CD4-positive, alpha-beta T cell (primary cell): ENCODE data around the gene KXD1. TPM values are rescaled to one million over a fixed set of nuclear protein-coding genes. Genes with fewer than 3 reads are reported as not detected.

Source experiments
- ATAC-seq: fragments of 200-7000 bp; cut with Tn5 transposase; one replicate; pipeline ENCODE4 v1.10.0; 2022; ENCODE audit warnings: mild to moderate bottlenecking; ENCODE audit not compliant: poor library complexity
- CTCF ChIA-PET: fragments of 350-600 bp; sonication (Branson Sonifier 250); formaldehyde crosslinking; loops from one replicate; lab custom pipeline; 2021; ENCODE audit warnings: antibody characterized with exemption, inconsistent platforms; lab: Charles Lee
- POLR2A ChIA-PET: fragments of 350-600 bp; sonication (Branson Sonifier 250); formaldehyde crosslinking; loops from one replicate; lab custom pipeline; 2021; ENCODE audit warnings: antibody characterized with exemption, inconsistent platforms; lab: Charles Lee
- DNase-seq, 14 experiments: peaks; one replicate each; pipeline ENCODE4 v3.0.0-alpha.2; 2013 to 2020; ENCODE audit warnings: mixed read lengths in 2 of 14
- H3K27ac ChIP-seq, 2 donors: one replicate each; pipeline versions ENCODE4 v1.5.1 to v1.7.0; 2013; ENCODE audit warnings: low read length in 2 of 2, low read depth in 1 of 2, mild to moderate bottlenecking in 1 of 2
- H3K27me3 ChIP-seq, 2 experiments: 1 replicate in 1 of 2; 2 replicates in 1 of 2; pipeline versions ENCODE4 v1.6.1 to v1.7.0; 2013; ENCODE audit warnings: low read length in 2 of 2, control low read depth in 1 of 2, mild to moderate bottlenecking in 1 of 2, moderate library complexity in 1 of 2; ENCODE audit not compliant: insufficient read depth in 2 of 2, control insufficient read depth in 1 of 2
- H3K36me3 ChIP-seq: one replicate; pipeline ENCODE4 v1.6.1; 2013; ENCODE audit warnings: low read length, control low read depth; ENCODE audit not compliant: insufficient read depth
- H3K4me1 ChIP-seq: one replicate; pipeline ENCODE4 v1.6.1; 2013; ENCODE audit warnings: low read length, control low read depth; ENCODE audit not compliant: insufficient read depth
- H3K4me3 ChIP-seq: one replicate; pipeline ENCODE4 v1.5.1; 2013; ENCODE audit warnings: mild to moderate bottlenecking, low read length, moderate library complexity
- H3K9me3 ChIP-seq, 2 experiments: 1 replicate in 1 of 2; 2 replicates in 1 of 2; pipeline versions ENCODE4 v1.6.1 to v1.7.0; 2013; ENCODE audit warnings: low read length in 2 of 2, mild to moderate bottlenecking in 2 of 2, control low read depth in 1 of 2, moderate library complexity in 1 of 2; ENCODE audit not compliant: control insufficient read depth in 1 of 2, insufficient read depth in 1 of 2
- H3K27ac Mint-ChIP-seq: one replicate; pipeline ENCODE4 v1.8.0; 2020; ENCODE audit warnings: mixed read lengths
- H3K27me3 Mint-ChIP-seq: one replicate; pipeline ENCODE4 v1.8.0; 2021; ENCODE audit warnings: mixed read lengths
- H3K36me3 Mint-ChIP-seq: one replicate; pipeline ENCODE4 v1.8.0; 2021; ENCODE audit warnings: low read depth, mixed read lengths
- H3K4me1 Mint-ChIP-seq: one replicate; pipeline ENCODE4 v1.8.0; 2021; ENCODE audit warnings: low read depth, mixed read lengths
- H3K4me3 Mint-ChIP-seq: one replicate; pipeline ENCODE4 v1.8.0; 2020; ENCODE audit warnings: mild to moderate bottlenecking, mixed read lengths
- H3K9me3 Mint-ChIP-seq: one replicate; pipeline ENCODE4 v1.8.0; 2020; ENCODE audit warnings: mixed read lengths
- intact Hi-C, 2 experiments: fragments of 100-400 bp; cut with DNase I in 1 of 2; cut with micrococcal nuclease in 1 of 2; formaldehyde crosslinking; loops; one replicate each; pipeline versions ENCODE4 v1.15.1 to v1.9.0; 2023 to 2025; cut with DNase I, micrococcal nuclease
- total RNA-seq, 174 experiments: library from RNA in 2 of 174; stranded (reverse) in 2 of 174; gene quantifications; one replicate each; pipeline ENCODE4 v1.2.3 and lab custom pipeline; 2021 to 2026
- TF ChIP-seq, protein P1 (sequence below): fragments of 200-600 bp; IDR thresholded peaks from one replicate; pipeline ENCODE4 v1.8.0; 2022; ENCODE audit warnings: antibody characterized with exemption, mild to moderate bottlenecking

KXD1 gene
- total RNA-seq, 2 experiments from 2014 or later = 64.2 to 66.9 TPM

DNA sequence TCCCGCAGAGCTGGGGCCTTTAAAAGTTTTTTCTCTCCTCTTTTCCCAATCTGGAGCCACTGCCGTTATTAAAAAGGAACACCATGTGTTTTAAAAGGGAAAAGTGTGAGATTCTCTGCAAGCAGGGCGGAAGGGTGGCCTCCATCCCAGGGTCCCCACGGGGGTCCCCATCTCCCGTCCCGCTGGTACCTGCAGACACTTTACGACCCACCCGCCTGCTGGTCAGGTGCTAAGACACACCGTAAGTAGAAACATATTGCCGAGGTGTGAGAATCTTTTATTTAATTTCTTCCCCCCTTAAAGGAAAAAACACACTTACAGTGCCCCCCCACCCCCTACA lies 47.1 kb downstream of the KXD1 start:
- H3K9me3 ChIP-seq = peaks cover 0 to 29% of the 10 kb centered on the region in 2 experiments
- H3K27ac Mint-ChIP-seq = no peak overlapping the region
- H3K4me1 Mint-ChIP-seq = peaks cover 15% of the 10 kb centered on the region
- ATAC-seq = no peak
- peaks cover 72% of the 10 kb centered on the region for H3K27me3 Mint-ChIP-seq
- ChIA-PET POLR2A (interaction anchor here (1.0 kb wide), 1 partner anchor 16 kb away, joined by 3 read pairs; the partner anchor contains the start of gene REX1BD), CTCF (no interaction called here)
- no peak overlapping the region for H3K27ac ChIP-seq
- no peaks in the 10 kb centered on the region for H3K36me3 Mint-ChIP-seq
- intact Hi-C loops = no loop called here
- no peak for DNase-seq
- no peaks in the 10 kb centered on the region for H3K36me3 ChIP-seq
- TF ChIP-seq, protein P1, sequence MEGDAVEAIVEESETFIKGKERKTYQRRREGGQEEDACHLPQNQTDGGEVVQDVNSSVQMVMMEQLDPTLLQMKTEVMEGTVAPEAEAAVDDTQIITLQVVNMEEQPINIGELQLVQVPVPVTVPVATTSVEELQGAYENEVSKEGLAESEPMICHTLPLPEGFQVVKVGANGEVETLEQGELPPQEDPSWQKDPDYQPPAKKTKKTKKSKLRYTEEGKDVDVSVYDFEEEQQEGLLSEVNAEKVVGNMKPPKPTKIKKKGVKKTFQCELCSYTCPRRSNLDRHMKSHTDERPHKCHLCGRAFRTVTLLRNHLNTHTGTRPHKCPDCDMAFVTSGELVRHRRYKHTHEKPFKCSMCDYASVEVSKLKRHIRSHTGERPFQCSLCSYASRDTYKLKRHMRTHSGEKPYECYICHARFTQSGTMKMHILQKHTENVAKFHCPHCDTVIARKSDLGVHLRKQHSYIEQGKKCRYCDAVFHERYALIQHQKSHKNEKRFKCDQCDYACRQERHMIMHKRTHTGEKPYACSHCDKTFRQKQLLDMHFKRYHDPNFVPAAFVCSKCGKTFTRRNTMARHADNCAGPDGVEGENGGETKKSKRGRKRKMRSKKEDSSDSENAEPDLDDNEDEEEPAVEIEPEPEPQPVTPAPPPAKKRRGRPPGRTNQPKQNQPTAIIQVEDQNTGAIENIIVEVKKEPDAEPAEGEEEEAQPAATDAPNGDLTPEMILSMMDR = no peak
- H3K4me3 Mint-ChIP-seq = no peak overlapping the region
- no peaks in the 10 kb centered on the region for H3K9me3 Mint-ChIP-seq
- H3K27me3 ChIP-seq = peaks cover 59 to 64% of the 10 kb centered on the region in 2 experiments
- H3K4me3 ChIP-seq = no peak overlapping the region
- peaks cover 32% of the 10 kb centered on the region for H3K4me1 ChIP-seq

DNA sequence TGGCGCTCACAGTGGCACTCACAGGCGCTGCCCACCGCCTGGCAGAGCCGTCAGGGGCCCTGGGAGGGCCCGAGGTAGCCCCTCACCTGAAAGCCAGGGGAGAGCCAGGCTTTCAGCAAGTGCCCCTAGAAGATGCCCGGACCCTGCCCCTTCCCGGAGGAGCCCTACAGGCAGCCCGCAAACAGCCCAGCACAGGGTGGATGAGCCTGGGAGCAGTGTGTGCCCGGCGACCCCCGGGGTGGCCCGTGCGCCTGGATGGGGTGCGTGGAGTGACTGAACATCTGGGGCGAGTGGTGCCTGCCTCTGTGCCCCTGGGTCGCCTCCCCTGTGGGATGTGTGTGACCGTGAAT lies 47.5 kb downstream of the KXD1 start:
- Histone ChIP-seq H3K27ac (no peak overlapping the region), H3K36me3 (no peaks in the 10 kb centered on the region), H3K27me3 (peaks cover 62 to 66% of the 10 kb centered on the region in 2 experiments), H3K4me3 (no peak overlapping the region), H3K4me1 (peaks cover 32% of the 10 kb centered on the region), H3K9me3 (peaks cover 0 to 30% of the 10 kb centered on the region in 2 experiments)
- H3K4me1 Mint-ChIP-seq = peaks cover 15% of the 10 kb centered on the region
- no peaks in the 10 kb centered on the region for H3K9me3 Mint-ChIP-seq
- TF ChIP-seq, protein P1 = no peak
- ChIA-PET POLR2A (interaction anchor here (1.0 kb wide), 1 partner anchor 16 kb away, joined by 3 read pairs; the partner anchor contains the start of gene REX1BD), CTCF (no interaction called here)
- peaks cover 72% of the 10 kb centered on the region for H3K27me3 Mint-ChIP-seq
- no peak overlapping the region for H3K4me3 Mint-ChIP-seq
- H3K36me3 Mint-ChIP-seq = no peaks in the 10 kb centered on the region
- H3K27ac Mint-ChIP-seq = no peak overlapping the region
- intact Hi-C loops = no loop called here
- ATAC-seq = no peak
- DNase-seq = no peak

- ChIA-PET CTCF (no interaction called here), POLR2A (interaction anchor here (1.0 kb wide), 1 partner anchor 17 kb away, joined by 3 read pairs; the partner anchor contains the start of gene REX1BD)
- H3K9me3 ChIP-seq = peaks cover 0 to 35% of the 10 kb centered on the region in 2 experiments
- H3K36me3 Mint-ChIP-seq = no peaks in the 10 kb centered on the region
- H3K27me3 ChIP-seq = peaks cover 68 to 70% of the 10 kb centered on the region in 2 experiments
- H3K27ac Mint-ChIP-seq = no peak overlapping the region
- peaks cover 35% of the 10 kb centered on the region for H3K4me1 ChIP-seq
- no peak for DNase-seq
- intact Hi-C loops = no loop called here
- H3K36me3 ChIP-seq = no peaks in the 10 kb centered on the region
- no peak for ATAC-seq
- H3K9me3 Mint-ChIP-seq = no peaks in the 10 kb centered on the region
- no peak overlapping the region for H3K4me3 ChIP-seq
- peaks cover 73% of the 10 kb centered on the region for H3K27me3 Mint-ChIP-seq
- H3K4me1 Mint-ChIP-seq = peaks cover 15% of the 10 kb centered on the region
- no peak overlapping the region for H3K27ac ChIP-seq
- TF ChIP-seq, protein P1 = no peak
- no peak overlapping the region for H3K4me3 Mint-ChIP-seq
Observed at GRCh38 chr19:18605546-18606280, 48.0 kb downstream of the KXD1 start.
